Panc1 (cell line): ENCODE results near the gene ZC3H18. TPM values are rescaled to one million over a fixed set of nuclear protein-coding genes. Genes with fewer than 3 reads are reported as not detected.

Experiments
- ATAC-seq: fragments of 200-7000 bp; cut with Tn5 transposase; 2 replicates; pipeline ENCODE4 v1.9.1; 2020; ENCODE audit warnings: mild to moderate bottlenecking, moderate library complexity
- BruUV-seq: library from RNA; stranded (reverse); fragments of 400-500 nt; replicated peaks from 2 replicates; lab custom pipeline; 2021; lab: Mats Ljungman, UMichigan
- CTCF ChIA-PET: fragments of 300-600 bp; sonication (Branson Sonifier 250); formaldehyde crosslinking; loops from one replicate; lab custom pipeline; 2022; ENCODE audit warnings: antibody characterized with exemption; lab: Charles Lee
- POLR2A ChIA-PET: fragments of 300-600 bp; sonication (Branson Sonifier 250); formaldehyde crosslinking; loops from one replicate; lab custom pipeline; 2022; ENCODE audit warnings: antibody characterized with exemption; lab: Charles Lee
- DNase-seq: peaks from one replicate; pipeline ENCODE4 v3.0.0-alpha.2; 2010; ENCODE audit warnings: low read depth, low spot score
- H3K27ac ChIP-seq: 2 replicates; pipeline ENCODE4 v1.5.1; 2011; ENCODE audit warnings: mild to moderate bottlenecking, low read length, inconsistent platforms
- H3K27me3 ChIP-seq: fragments of 200-500 bp; sonication (Bioruptor generic); 2 replicates; pipeline ENCODE4 v1.6.0; 2014; ENCODE audit warnings: low read length, inconsistent platforms; ENCODE audit not compliant: control insufficient read depth, insufficient read depth
- H3K36me3 ChIP-seq: fragments of 200-500 bp; sonication (Bioruptor generic); 2 replicates; pipeline ENCODE4 v1.5.1; 2014; ENCODE audit warnings: inconsistent platforms, mild to moderate bottlenecking, low read length, moderate library complexity; ENCODE audit not compliant: control insufficient read depth, insufficient read depth
- H3K4me1 ChIP-seq: 2 replicates; pipeline ENCODE4 v1.5.1; 2011; ENCODE audit warnings: inconsistent platforms, mild to moderate bottlenecking, low read length, moderate library complexity; ENCODE audit not compliant: control insufficient read depth, insufficient read depth
- H3K4me3 ChIP-seq, 2 experiments: 2 replicates each; pipeline ENCODE4 v1.5.1; 2011 to 2012; ENCODE audit warnings: low read depth in 2 of 2, low read length in 2 of 2, mild to moderate bottlenecking in 2 of 2, inconsistent platforms in 1 of 2, moderate library complexity in 1 of 2
- H3K9me3 ChIP-seq: fragments of 200-500 bp; sonication (Bioruptor generic); 2 replicates; pipeline ENCODE4 v1.5.1; 2014; ENCODE audit warnings: low read depth, mild to moderate bottlenecking, inconsistent platforms, low read length, moderate library complexity; ENCODE audit not compliant: control insufficient read depth, insufficient read depth
- CTCF ChIP-seq: fragments of 450-650 bp; IDR thresholded peaks from 2 replicates; pipeline ENCODE4 v1.5.1; 2017; ENCODE audit warnings: mild to moderate bottlenecking
- POLR2AphosphoS5 ChIP-seq: IDR thresholded peaks from 2 replicates; pipeline ENCODE4 v1.6.1; 2012; ENCODE audit warnings: mild to moderate bottlenecking, low read depth, low read length, moderate library complexity
- REST ChIP-seq, 2 experiments: IDR thresholded peaks; 2 replicates each; pipeline ENCODE4 v1.6.1; 2011 to 2012; ENCODE audit warnings: low read depth in 2 of 2, control low read depth in 1 of 2, low read length in 1 of 2, mild to moderate bottlenecking in 1 of 2, moderate library complexity in 1 of 2; ENCODE audit not compliant: insufficient read depth in 1 of 2
- SIN3A ChIP-seq: IDR thresholded peaks from 2 replicates; pipeline ENCODE4 v1.6.1; 2012; ENCODE audit warnings: low read depth, mild to moderate bottlenecking, low read length, moderate library complexity, borderline replicate concordance; ENCODE audit not compliant: insufficient read depth
- TCF7L2 ChIP-seq: IDR thresholded peaks from 2 replicates; pipeline ENCODE4 v1.6.1; 2011; ENCODE audit warnings: mild to moderate bottlenecking, low read depth, low read length, inconsistent platforms
- in situ Hi-C: cut with HindIII; loops from 2 replicates; pipeline ENCODE4 v1.10.0; 2016; ENCODE audit warnings: low sequenced_read_pairs, low pct_unique_long_range_greater_than_20kb
- intact Hi-C: fragments of 100-400 bp; cut with micrococcal nuclease; formaldehyde crosslinking; loops from one replicate; pipeline ENCODE4 v1.10.0; 2022; ENCODE audit not compliant: unreplicated experiment
- total RNA-seq: library from RNA; stranded (reverse); gene quantifications from one replicate; pipeline ENCODE4 v1.2.1, GENCODE V29; 2021; ENCODE audit not compliant: unreplicated experiment

Gene ZC3H18
- total RNA-seq, 1 experiment from 2014 or later, result 45.9 TPM

DNA sequence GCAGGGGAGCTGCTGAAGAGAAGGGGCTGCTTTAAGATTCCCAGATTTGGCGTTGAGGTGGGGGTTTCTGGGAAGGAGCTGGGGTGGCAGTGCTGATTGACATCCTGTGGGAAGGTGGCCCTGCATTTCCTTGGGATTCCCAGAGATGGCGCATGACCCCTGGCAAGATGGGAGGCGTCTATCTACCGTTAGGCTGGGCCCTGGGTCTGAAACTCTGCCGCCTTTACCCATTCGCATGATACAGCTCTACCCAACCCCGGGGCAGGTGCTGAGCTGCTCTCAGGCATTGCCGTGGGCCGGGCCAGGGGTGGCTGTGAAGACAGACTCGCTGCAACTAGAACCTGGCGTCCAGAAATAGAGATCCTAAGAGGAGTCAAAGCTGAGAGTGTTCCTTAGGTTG, 102.6 kb downstream of the ZC3H18 start:
- H3K4me3 ChIP-seq, result no peak overlapping the region
- in situ Hi-C loops (no loop called here), intact Hi-C loops (no loop called here)
- H3K4me1 ChIP-seq, result no peaks in the 10 kb centered on the region
- no peak for TF ChIP-seq TCF7L2
- no peak overlapping the region for H3K27ac ChIP-seq
- no peaks in the 10 kb centered on the region for H3K9me3 ChIP-seq
- POLR2A ChIA-PET, result no interaction called here
- H3K27me3 ChIP-seq, result no peaks in the 10 kb centered on the region
- ATAC-seq (peak; percentile 59; the same call in 1 of the 2 replicates), DNase-seq (no peak)
- BruUV-seq, result no TSS peak
- CTCF ChIA-PET, result no interaction called here
- H3K36me3 ChIP-seq, result no peaks in the 10 kb centered on the region

- no peaks in the 10 kb centered on the region for H3K36me3 ChIP-seq
- H3K9me3 ChIP-seq, result no peaks in the 10 kb centered on the region
- H3K4me3 ChIP-seq, result no peak overlapping the region
- no peaks in the 10 kb centered on the region for H3K4me1 ChIP-seq
- ATAC-seq, result no peak
- H3K27ac ChIP-seq, result no peak overlapping the region
- BruUV-seq, result no TSS peak
- no peaks in the 10 kb centered on the region for H3K27me3 ChIP-seq
- no peak for TF ChIP-seq REST (IDR thresholded peaks at IDR 0.05; ENCODE audit: insufficient read depth in 1 of 2, low read depth in 2 of 2, low read length in 1 of 2)
- no peak for TF ChIP-seq SIN3A
- no peak for TF ChIP-seq CTCF
- TF ChIP-seq POLR2AphosphoS5, result no peak
- TF ChIP-seq TCF7L2, result no peak
- ChIA-PET CTCF (no interaction called here), POLR2A (no interaction called here)
- DNase-seq, result no peak
- intact Hi-C loops, result no loop called here
- in situ Hi-C loops, result no loop called here
These were observed 103.6 kb downstream of the ZC3H18 start for GRCh38 chr16:88673716-88674379.

DNA sequence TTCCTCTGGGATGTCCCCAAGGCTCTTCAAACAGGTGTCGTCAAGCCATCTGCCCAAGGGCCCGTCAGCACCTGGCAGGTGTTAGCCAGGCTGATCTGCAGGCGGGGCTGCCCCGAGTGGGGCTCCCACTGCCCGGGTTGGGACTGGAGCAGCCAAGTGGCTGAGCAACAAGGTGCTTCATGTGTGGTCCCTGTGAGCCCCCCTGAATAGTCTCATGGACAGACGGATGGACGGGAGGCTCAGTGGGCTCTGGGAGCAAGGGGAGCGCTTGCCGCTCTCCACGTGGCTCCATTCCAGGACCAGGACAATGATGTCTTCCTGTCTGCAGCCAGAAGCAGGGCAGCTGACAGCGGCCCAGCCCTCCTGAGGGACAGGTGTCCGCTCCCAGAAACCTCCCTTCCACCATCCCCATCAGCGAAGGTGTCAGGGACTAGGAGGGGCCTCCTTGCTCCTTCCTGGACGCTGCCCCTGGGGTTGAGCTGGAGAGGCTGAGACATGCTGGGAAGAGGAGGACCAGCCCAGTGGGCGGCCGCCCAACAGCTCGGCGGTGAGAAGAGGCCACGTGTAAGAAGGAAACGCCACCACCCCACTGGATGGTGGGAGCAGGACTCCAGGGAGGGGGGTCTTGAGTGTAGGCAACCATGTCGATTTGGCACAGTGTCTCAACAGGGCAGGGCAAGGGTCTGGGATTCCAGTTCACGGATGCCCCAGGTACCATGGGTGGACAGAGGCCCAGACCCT, 106.5 kb downstream of the ZC3H18 start:
- no peaks in the 10 kb centered on the region for H3K9me3 ChIP-seq
- no peak overlapping the region for H3K4me3 ChIP-seq
- H3K36me3 ChIP-seq, result no peaks in the 10 kb centered on the region
- CTCF ChIA-PET, result no interaction called here
- H3K4me1 ChIP-seq, result no peaks in the 10 kb centered on the region
- in situ Hi-C loops (no loop called here), intact Hi-C loops (no loop called here)
- no peak overlapping the region for H3K27ac ChIP-seq
- POLR2A ChIA-PET, result no interaction called here
- ATAC-seq, result no peak
- DNase-seq, result no peak
- no peaks in the 10 kb centered on the region for H3K27me3 ChIP-seq
- no TSS peak for BruUV-seq
- TF ChIP-seq TCF7L2 (no peak), SIN3A (no peak), CTCF (no peak), REST (IDR thresholded peaks at IDR 0.05; ENCODE audit: insufficient read depth in 1 of 2, low read depth in 2 of 2, low read length in 1 of 2) (no peak), POLR2AphosphoS5 (no peak)
